ENCODE data around the gene HNRNPUL2. TPM values are rescaled to one million over a fixed set of nuclear protein-coding genes. Genes with fewer than 3 reads are reported as not detected.
"Not testable (repeated sequence)": the region's sequence is repeated elsewhere in the genome, so short reads cannot be mapped to it uniquely, and the experiment has no call there.

Gene HNRNPUL2
- polyA plus RNA-seq, 1 of the 3 experiments (the other 2 are of a cell fraction): 33.5 TPM

DNA sequence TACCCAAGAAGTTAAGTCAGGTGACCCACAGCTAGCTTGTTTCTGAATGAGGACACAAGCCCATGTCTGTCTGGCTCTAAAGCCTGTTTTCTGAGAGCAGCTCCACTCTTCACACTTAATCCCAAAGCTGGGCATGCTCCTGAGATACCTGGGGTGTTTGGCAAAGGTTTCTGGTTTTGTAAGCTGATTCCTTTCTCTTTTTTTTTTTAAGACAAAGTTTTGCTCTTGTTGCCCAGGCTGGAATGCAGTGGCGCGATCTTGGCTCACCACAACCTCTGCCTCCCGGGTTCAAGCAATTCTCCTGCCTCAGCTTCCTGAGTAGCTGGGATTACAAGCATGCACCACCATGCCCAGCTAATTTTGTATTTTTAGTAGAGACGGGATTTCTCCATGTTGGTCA lies 33.6 kb downstream of the HNRNPUL2 start:
- WGBS (ENCODE audit: low lambda C conversion rate): 85% methylated on average over 3 of the region's 4 CpGs
- ChIA-PET POLR2A (interaction anchor here (1.1 kb wide), 2 partner anchors 11 to 29 kb away, joined by 3 to 4 read pairs; partner anchors contain the start of genes C11orf98 and CSKMT), CTCF (interaction anchor here (0.9 to 4.6 kb wide), 15 partner anchors 9 to 269 kb away, joined by 3 to 48 read pairs (median 5); partner anchors contain the start of genes BSCL2, GNG3, HNRNPUL2 and UBXN1)
- H3K27me3 ChIP-seq (ENCODE audit: insufficient read depth); H4K20me1 ChIP-seq (ENCODE audit: insufficient read depth); H3K4me1 ChIP-seq (ENCODE audit: control insufficient read depth in 1 of 2, insufficient read depth in 2 of 2, low read depth in 1 of 2, low read length in 1 of 2); H3K4me3 ChIP-seq (ENCODE audit: low read depth in 2 of 2, low read length in 1 of 2); H3K4me2 ChIP-seq; H3K27ac ChIP-seq (ENCODE audit: low read depth in 2 of 2, low read length in 1 of 2); H3K9me3 ChIP-seq; H3K79me2 ChIP-seq (ENCODE audit: insufficient read depth); DNase-seq; H2AFZ ChIP-seq (ENCODE audit: low read depth); H3K9ac ChIP-seq; H3K9me2 ChIP-seq: not testable (repeated sequence)
- H3K36me3 ChIP-seq (replicated peaks in 1 of 2; ENCODE audit: control insufficient read depth in 1 of 2, insufficient read depth in 2 of 2, low read length in 1 of 2): peaks cover 19 to 30% of the 10 kb centered on the region in 2 experiments
- peaks cover 13% of the 10 kb centered on the region for H3F3A ChIP-seq (replicated peaks; ENCODE audit: insufficient read depth)

DNA sequence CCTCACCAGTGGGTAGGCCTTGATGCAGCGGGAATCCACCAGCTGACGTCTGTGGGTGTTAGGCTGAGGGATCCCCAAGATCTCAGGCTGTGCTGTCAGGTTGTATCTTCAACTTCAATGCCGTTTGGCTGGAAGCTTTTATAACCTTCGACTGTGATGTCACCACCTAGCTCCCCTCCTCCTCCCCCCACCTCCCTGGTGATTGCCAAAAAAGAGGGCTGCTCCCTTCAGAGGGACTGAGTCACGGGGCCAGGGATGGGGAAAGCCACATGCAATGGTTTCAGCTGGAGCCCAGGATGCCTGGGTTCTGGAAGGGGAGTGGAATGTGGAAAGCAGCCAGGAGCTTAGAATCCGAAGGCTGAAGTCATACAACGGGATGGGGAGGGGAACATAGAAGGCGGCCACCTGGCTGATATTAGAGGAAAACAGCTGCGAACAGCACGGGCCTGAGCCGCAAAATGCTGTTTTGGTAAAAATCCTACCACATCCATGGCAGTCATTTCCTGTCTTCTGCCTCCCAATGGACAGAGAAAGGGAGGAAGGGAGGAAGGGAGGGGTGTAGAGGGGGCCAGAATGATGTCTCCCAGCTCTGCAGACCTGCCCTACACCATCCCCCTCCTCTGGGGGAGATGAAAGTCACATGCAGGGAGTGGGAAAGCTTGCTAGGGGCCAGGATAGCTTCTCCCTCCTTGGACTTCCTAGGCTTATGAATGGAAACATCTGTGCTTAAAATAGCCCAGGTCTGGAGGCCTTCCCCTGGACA lies 37.7 kb downstream of the HNRNPUL2 start, which contains the start of gene LRRN4CL:
TSS of gene LRRN4CL (minus strand) at position 110 of the 763 bp plus-strand sequence. CDS start 1,022 bp downstream, outside the sequence.
- no peak within 1 kb of the TSS for H3K4me2 ChIP-seq
- H3K4me3 ChIP-seq (ENCODE audit: low read depth in 2 of 2, low read length in 1 of 2): no peak within 1 kb of the TSS
- ChIA-PET POLR2A (interaction anchor here (1.4 to 1.9 kb wide), 2 partner anchors 18 to 24 kb away, joined by 3 to 12 read pairs; partner anchors contain the start of genes C11orf98, CSKMT and UQCC3), CTCF (interaction anchor here (0.7 to 2.3 kb wide), 4 partner anchors 9 to 295 kb away, joined by 3 to 8 read pairs (median 6); no protein-coding TSS in a partner anchor)
- H3K9me3 ChIP-seq: no peaks in the 10 kb centered on the region
- DNase-seq: peak; percentile 27
- H3K4me1 ChIP-seq (ENCODE audit: control insufficient read depth in 1 of 2, insufficient read depth in 2 of 2, low read depth in 1 of 2, low read length in 1 of 2): peaks cover 0 to 9% of the 10 kb centered on the region in 2 experiments; a peak in 3 of 4 replicates
- TF ChIP-seq NFIC (IDR thresholded peaks at IDR 0.05; ENCODE audit: borderline replicate concordance) (peak; percentile 51; the same call in 1 of the 2 replicates), MEF2A (IDR thresholded peaks at IDR 0.05; ENCODE audit: borderline replicate concordance, low read depth) (no peak), TCF12 (IDR thresholded peaks at IDR 0.05) (peak; percentile 40; the same call in 1 of the 2 replicates), POLR2AphosphoS5 (IDR thresholded peaks at IDR 0.05; ENCODE audit: low read depth, low read length) (peak; percentile 28; the same call in 1 of the 2 replicates)
- TF ChIP-seq, protein P1, sequence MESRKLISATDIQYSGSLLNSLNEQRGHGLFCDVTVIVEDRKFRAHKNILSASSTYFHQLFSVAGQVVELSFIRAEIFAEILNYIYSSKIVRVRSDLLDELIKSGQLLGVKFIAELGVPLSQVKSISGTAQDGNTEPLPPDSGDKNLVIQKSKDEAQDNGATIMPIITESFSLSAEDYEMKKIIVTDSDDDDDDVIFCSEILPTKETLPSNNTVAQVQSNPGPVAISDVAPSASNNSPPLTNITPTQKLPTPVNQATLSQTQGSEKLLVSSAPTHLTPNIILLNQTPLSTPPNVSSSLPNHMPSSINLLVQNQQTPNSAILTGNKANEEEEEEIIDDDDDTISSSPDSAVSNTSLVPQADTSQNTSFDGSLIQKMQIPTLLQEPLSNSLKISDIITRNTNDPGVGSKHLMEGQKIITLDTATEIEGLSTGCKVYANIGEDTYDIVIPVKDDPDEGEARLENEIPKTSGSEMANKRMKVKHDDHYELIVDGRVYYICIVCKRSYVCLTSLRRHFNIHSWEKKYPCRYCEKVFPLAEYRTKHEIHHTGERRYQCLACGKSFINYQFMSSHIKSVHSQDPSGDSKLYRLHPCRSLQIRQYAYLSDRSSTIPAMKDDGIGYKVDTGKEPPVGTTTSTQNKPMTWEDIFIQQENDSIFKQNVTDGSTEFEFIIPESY (IDR thresholded peaks at IDR 0.05; ENCODE audit: borderline replicate concordance, low read depth): no peak
- TF ChIP-seq, protein P2, sequence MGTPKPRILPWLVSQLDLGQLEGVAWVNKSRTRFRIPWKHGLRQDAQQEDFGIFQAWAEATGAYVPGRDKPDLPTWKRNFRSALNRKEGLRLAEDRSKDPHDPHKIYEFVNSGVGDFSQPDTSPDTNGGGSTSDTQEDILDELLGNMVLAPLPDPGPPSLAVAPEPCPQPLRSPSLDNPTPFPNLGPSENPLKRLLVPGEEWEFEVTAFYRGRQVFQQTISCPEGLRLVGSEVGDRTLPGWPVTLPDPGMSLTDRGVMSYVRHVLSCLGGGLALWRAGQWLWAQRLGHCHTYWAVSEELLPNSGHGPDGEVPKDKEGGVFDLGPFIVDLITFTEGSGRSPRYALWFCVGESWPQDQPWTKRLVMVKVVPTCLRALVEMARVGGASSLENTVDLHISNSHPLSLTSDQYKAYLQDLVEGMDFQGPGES (IDR thresholded peaks at IDR 0.05; ENCODE audit: low read depth, low read length): no peak
- WGBS (ENCODE audit: low lambda C conversion rate): 70% methylated on average over 11 of the region's 11 CpGs
- no peaks in the 10 kb centered on the region for H3K79me2 ChIP-seq (ENCODE audit: insufficient read depth)
- H3K36me3 ChIP-seq (replicated peaks in 1 of 2; ENCODE audit: control insufficient read depth in 1 of 2, insufficient read depth in 2 of 2, low read length in 1 of 2): peaks cover 19 to 30% of the 10 kb centered on the region in 2 experiments
- no peaks in the 10 kb centered on the region for H4K20me1 ChIP-seq (ENCODE audit: insufficient read depth)
- H3F3A ChIP-seq (replicated peaks; ENCODE audit: insufficient read depth): peaks cover 7% of the 10 kb centered on the region
- H3K27ac ChIP-seq (ENCODE audit: low read depth in 2 of 2, low read length in 1 of 2): no peak within 1 kb of the TSS
- no peaks in the 10 kb centered on the region for H3K9me2 ChIP-seq
- no peak within 1 kb of the TSS for H3K9ac ChIP-seq
- H3K27me3 ChIP-seq (ENCODE audit: insufficient read depth): no peaks in the 10 kb centered on the region
- H2AFZ ChIP-seq (ENCODE audit: low read depth): no peak within 1 kb of the TSS

Data from SK-N-SH (cell line).